ENCODE results near the gene GRAPL. TPM values are rescaled to one million over a fixed set of nuclear protein-coding genes. Genes with fewer than 3 reads are reported as not detected.
"Not testable (repeated sequence)": the region's sequence is repeated elsewhere in the genome, so short reads cannot be mapped to it uniquely, and the experiment has no call there.

Gene GRAPL
- total RNA-seq, 1 experiment from 2014 or later = not detected

GRCh38 chr17:19136605-19137004 is 9.2 kb downstream of the GRAPL start:
- DNase-seq (ENCODE audit: low spot score) = not testable (repeated sequence)

GRCh38 chr17:19137959-19138358 is 10.6 kb downstream of the GRAPL start:
- not testable (repeated sequence) for DNase-seq (ENCODE audit: low spot score)

- DNase-seq (ENCODE audit: low spot score) = not testable (repeated sequence)
These were observed 14.2 kb downstream of the GRAPL start for GRCh38 chr17:19141366-19142155.

- DNase-seq (ENCODE audit: low spot score) = not testable (repeated sequence)
These were observed 15.0 kb downstream of the GRAPL start for GRCh38 chr17:19142419-19142818.

- not testable (repeated sequence) for DNase-seq (ENCODE audit: low spot score)
These were observed 15.8 kb downstream of the GRAPL start for GRCh38 chr17:19143097-19143777.

- DNase-seq (ENCODE audit: low spot score) = not testable (repeated sequence)
These were observed 17.0 kb downstream of the GRAPL start for GRCh38 chr17:19144373-19144772.

- not testable (repeated sequence) for DNase-seq (ENCODE audit: low spot score)
These were observed 18.1 kb downstream of the GRAPL start for GRCh38 chr17:19145471-19145870.

- not testable (repeated sequence) for DNase-seq (ENCODE audit: low spot score)
These were observed 23.6 kb downstream of the GRAPL start for GRCh38 chr17:19150678-19151615.

GRCh38 chr17:19157628-19158027 is 30.2 kb downstream of the GRAPL start:
- not testable (repeated sequence) for DNase-seq (ENCODE audit: low spot score)

- DNase-seq (ENCODE audit: low spot score) = not testable (repeated sequence)
These were observed 31.1 kb downstream of the GRAPL start for GRCh38 chr17:19158478-19158877.

GRCh38 chr17:19158938-19159337 is 31.5 kb downstream of the GRAPL start:
- DNase-seq (ENCODE audit: low spot score) = not testable (repeated sequence)

- DNase-seq (ENCODE audit: low spot score) = not testable (repeated sequence)
These were observed 34.1 kb downstream of the GRAPL start for GRCh38 chr17:19161308-19162107.

- not testable (repeated sequence) for DNase-seq (ENCODE audit: low spot score)
These were observed 35.2 kb downstream of the GRAPL start for GRCh38 chr17:19162384-19163216.

GRCh38 chr17:19174422-19174821 is 47.0 kb downstream of the GRAPL start:
- not testable (repeated sequence) for DNase-seq (ENCODE audit: low spot score)

GRCh38 chr17:19175410-19175809 is 48.0 kb downstream of the GRAPL start:
- not testable (repeated sequence) for DNase-seq (ENCODE audit: low spot score)

GRCh38 chr17:19181040-19181875 is 53.9 kb downstream of the GRAPL start:
- not testable (repeated sequence) for DNase-seq (ENCODE audit: low spot score)

- DNase-seq (ENCODE audit: low spot score) = not testable (repeated sequence)
These were observed 60.8 kb downstream of the GRAPL start for GRCh38 chr17:19187883-19188869.
